Astrocyte (in vitro differentiated cells and primary cell): ENCODE results near the gene DPH2. TPM values are rescaled to one million over a fixed set of nuclear protein-coding genes. Genes with fewer than 3 reads are reported as not detected.

ENCODE experiments used
- DNase-seq: peaks from one replicate; pipeline ENCODE4 v3.0.0-alpha.2; 2010; ENCODE audit warnings: low read depth
- FAIRE-seq: peaks from 2 replicates; lab custom pipeline; 2011; peaks lifted over from hg19 to GRCh38; lab: Jason Lieb, UNC
- H2AFZ ChIP-seq: 2 replicates; pipeline ENCODE4 v1.6.0; 2012; ENCODE audit warnings: low read depth, low read length, inconsistent platforms
- H3K27ac ChIP-seq: 2 replicates; pipeline ENCODE4 v1.5.1; 2011; ENCODE audit warnings: low read depth, low read length, inconsistent platforms
- H3K27me3 ChIP-seq: 2 replicates; pipeline ENCODE4 v1.6.0; 2011; ENCODE audit warnings: low read length, inconsistent platforms; ENCODE audit not compliant: insufficient read depth
- H3K36me3 ChIP-seq: 2 replicates; pipeline ENCODE4 v1.5.1; 2011; ENCODE audit warnings: low read length, inconsistent platforms; ENCODE audit not compliant: insufficient read depth
- H3K4me1 ChIP-seq: 2 replicates; pipeline ENCODE4 v1.5.1; 2011; ENCODE audit warnings: low read length, inconsistent platforms; ENCODE audit not compliant: insufficient read depth
- H3K4me2 ChIP-seq: 2 replicates; pipeline ENCODE4 v1.6.0; 2012; ENCODE audit warnings: low read length, inconsistent platforms
- H3K4me3 ChIP-seq: 2 replicates; pipeline ENCODE4 v1.5.1; 2011; ENCODE audit warnings: low read depth, mild to moderate bottlenecking, low read length, inconsistent platforms; ENCODE audit not compliant: insufficient read depth
- H3K79me2 ChIP-seq: 2 replicates; pipeline ENCODE4 v1.6.0; 2012; ENCODE audit warnings: mild to moderate bottlenecking, low read length, inconsistent platforms; ENCODE audit not compliant: insufficient read depth
- H3K9ac ChIP-seq: 2 replicates; pipeline ENCODE4 v1.6.0; 2012; ENCODE audit warnings: mild to moderate bottlenecking, low read length, inconsistent platforms
- H3K9me3 ChIP-seq: 2 replicates; pipeline ENCODE4 v1.5.1; 2012; ENCODE audit warnings: low read depth, mild to moderate bottlenecking, low read length, inconsistent platforms; ENCODE audit not compliant: insufficient read depth
- H4K20me1 ChIP-seq: 2 replicates; pipeline ENCODE4 v1.6.0; 2012; ENCODE audit warnings: low read length, inconsistent platforms; ENCODE audit not compliant: insufficient read depth
- H3K27ac Mint-ChIP-seq: one replicate; pipeline ENCODE4 v1.8.0; 2021; ENCODE audit warnings: mild to moderate bottlenecking, mixed read lengths; ENCODE audit not compliant: unreplicated experiment
- H3K27me3 Mint-ChIP-seq: one replicate; pipeline ENCODE4 v1.8.0; 2021; ENCODE audit warnings: low read depth, mixed read lengths; ENCODE audit not compliant: unreplicated experiment
- H3K36me3 Mint-ChIP-seq: one replicate; pipeline ENCODE4 v1.8.0; 2021; ENCODE audit warnings: low read depth, mixed read lengths; ENCODE audit not compliant: unreplicated experiment
- H3K4me1 Mint-ChIP-seq: one replicate; pipeline ENCODE4 v1.8.0; 2021; ENCODE audit warnings: low read depth, mixed read lengths; ENCODE audit not compliant: unreplicated experiment
- H3K4me3 Mint-ChIP-seq: one replicate; pipeline ENCODE4 v1.8.0; 2021; ENCODE audit warnings: mild to moderate bottlenecking, moderate library complexity, mixed read lengths; ENCODE audit not compliant: unreplicated experiment
- H3K9me3 Mint-ChIP-seq: one replicate; pipeline ENCODE4 v1.8.0; 2021; ENCODE audit warnings: mild to moderate bottlenecking, mixed read lengths; ENCODE audit not compliant: unreplicated experiment
- EZH2 ChIP-seq: IDR thresholded peaks from 2 replicates; pipeline ENCODE4 v1.6.1; 2012; ENCODE audit warnings: mild to moderate bottlenecking, low read length, inconsistent platforms; ENCODE audit not compliant: insufficient read depth
- total RNA-seq: library from RNA; stranded (reverse); gene quantifications from 2 replicates; pipeline ENCODE4 v1.2.1, GENCODE V29; 2021
- TF ChIP-seq, protein P1 (sequence below): IDR thresholded peaks from 2 replicates; pipeline ENCODE4 v1.5.1; 2011; ENCODE audit warnings: low read depth, mild to moderate bottlenecking, inconsistent platforms, low read length, moderate library complexity; ENCODE audit not compliant: insufficient read depth

DPH2 gene
- total RNA-seq, 1 donor from 2014 or later: 31.6 TPM

DNA sequence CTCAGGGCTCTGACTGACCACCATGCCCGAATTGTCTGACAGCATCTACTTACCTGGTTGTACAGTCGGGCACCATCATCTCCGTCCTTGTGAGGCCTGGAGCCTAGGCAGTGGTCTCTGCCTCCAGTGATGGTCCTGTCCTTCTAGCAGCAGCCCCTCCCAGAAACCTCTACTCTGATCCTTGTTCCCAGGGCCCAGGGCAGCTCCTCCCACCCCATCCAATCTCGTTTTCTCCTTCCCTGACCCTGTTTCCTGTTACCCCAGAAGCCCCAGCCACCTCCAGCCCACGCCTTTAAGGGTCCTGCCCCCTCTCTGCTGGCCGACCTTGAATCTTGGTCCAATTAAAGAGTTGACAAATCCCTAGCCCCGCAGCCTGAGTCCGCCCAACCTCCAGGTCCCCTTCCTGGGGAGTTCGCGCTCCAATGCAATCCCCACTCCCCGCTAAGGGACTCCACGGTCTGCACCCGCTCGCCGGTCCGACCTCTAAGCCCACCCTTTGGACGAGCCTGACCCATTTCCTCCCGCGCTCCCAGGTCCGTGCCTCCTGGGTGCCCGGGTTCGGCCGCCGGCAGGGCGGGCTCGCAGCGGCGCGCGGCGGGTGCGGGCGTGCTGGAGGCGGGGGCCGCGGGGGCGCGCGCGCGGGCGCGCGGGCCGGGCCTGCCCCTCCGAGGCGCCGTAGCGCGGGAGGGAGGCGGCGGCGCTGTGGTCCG lies 8.9 kb downstream of the DPH2 start, which contains the start of gene B4GALT2:
TSS of gene B4GALT2 (plus strand) at position 660 of the 710 bp plus-strand sequence. CDS start 1,951 bp downstream, outside the sequence.
- no peak for FAIRE-seq
- Histone ChIP-seq H3K4me1 (peaks cover 49% of the 10 kb centered on the region), H2AFZ (peak within 1 kb of the TSS; percentile 46), H3K79me2 (peaks cover 80% of the 10 kb centered on the region), H3K27me3 (no peaks in the 10 kb centered on the region), H3K9me3 (no peaks in the 10 kb centered on the region), H3K4me2 (peak within 1 kb of the TSS; percentile 97), H3K4me3 (peak within 1 kb of the TSS; percentile 71), H3K27ac (peak within 1 kb of the TSS; percentile 48), H4K20me1 (peaks cover 67% of the 10 kb centered on the region), H3K36me3 (peaks cover 21% of the 10 kb centered on the region), H3K9ac (peak within 1 kb of the TSS; percentile 86)
- peak within 1 kb of the TSS; percentile 85 for H3K27ac Mint-ChIP-seq
- TF ChIP-seq, protein P1, sequence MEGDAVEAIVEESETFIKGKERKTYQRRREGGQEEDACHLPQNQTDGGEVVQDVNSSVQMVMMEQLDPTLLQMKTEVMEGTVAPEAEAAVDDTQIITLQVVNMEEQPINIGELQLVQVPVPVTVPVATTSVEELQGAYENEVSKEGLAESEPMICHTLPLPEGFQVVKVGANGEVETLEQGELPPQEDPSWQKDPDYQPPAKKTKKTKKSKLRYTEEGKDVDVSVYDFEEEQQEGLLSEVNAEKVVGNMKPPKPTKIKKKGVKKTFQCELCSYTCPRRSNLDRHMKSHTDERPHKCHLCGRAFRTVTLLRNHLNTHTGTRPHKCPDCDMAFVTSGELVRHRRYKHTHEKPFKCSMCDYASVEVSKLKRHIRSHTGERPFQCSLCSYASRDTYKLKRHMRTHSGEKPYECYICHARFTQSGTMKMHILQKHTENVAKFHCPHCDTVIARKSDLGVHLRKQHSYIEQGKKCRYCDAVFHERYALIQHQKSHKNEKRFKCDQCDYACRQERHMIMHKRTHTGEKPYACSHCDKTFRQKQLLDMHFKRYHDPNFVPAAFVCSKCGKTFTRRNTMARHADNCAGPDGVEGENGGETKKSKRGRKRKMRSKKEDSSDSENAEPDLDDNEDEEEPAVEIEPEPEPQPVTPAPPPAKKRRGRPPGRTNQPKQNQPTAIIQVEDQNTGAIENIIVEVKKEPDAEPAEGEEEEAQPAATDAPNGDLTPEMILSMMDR: no peak
- TF ChIP-seq EZH2: no peak
- H3K27me3 Mint-ChIP-seq: no peaks in the 10 kb centered on the region
- H3K9me3 Mint-ChIP-seq: no peaks in the 10 kb centered on the region
- peaks cover 21% of the 10 kb centered on the region for H3K36me3 Mint-ChIP-seq
- no peak for DNase-seq
- peak within 1 kb of the TSS; percentile 91 for H3K4me3 Mint-ChIP-seq
- H3K4me1 Mint-ChIP-seq: peaks cover 41% of the 10 kb centered on the region

DNA sequence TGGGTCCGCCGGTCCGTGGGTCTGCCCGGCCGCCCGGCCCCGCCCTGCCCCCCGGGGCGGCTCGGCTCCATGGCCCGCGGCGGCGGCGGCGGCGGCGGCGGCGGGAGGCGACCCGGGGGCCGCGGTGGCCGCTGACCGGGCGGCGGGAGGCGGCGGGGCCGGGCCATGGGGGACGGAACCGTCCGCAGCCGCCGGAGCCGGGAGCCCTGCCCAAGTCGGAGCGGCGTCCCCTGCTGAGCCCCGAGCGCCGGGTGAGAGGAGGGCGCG lies 9.4 kb downstream of the DPH2 start:
- Histone ChIP-seq H3K4me1 (peaks cover 44% of the 10 kb centered on the region), H4K20me1 (peaks cover 72% of the 10 kb centered on the region), H3K36me3 (peaks cover 21% of the 10 kb centered on the region), H3K9me3 (no peaks in the 10 kb centered on the region), H3K4me3 (peak overlapping the region; percentile 71), H3K9ac (peak overlapping the region; percentile 86), H3K4me2 (peak overlapping the region; percentile 97), H3K79me2 (peaks cover 80% of the 10 kb centered on the region), H2AFZ (no peak overlapping the region), H3K27me3 (no peaks in the 10 kb centered on the region), H3K27ac (peak overlapping the region; percentile 48)
- FAIRE-seq (no peak), DNase-seq (no peak)
- no peak for TF ChIP-seq EZH2
- TF ChIP-seq, protein P1: no peak
- Mint-ChIP-seq H3K9me3 (no peaks in the 10 kb centered on the region), H3K36me3 (peaks cover 22% of the 10 kb centered on the region), H3K4me1 (peaks cover 41% of the 10 kb centered on the region), H3K27me3 (no peaks in the 10 kb centered on the region), H3K27ac (no peak overlapping the region), H3K4me3 (no peak overlapping the region)
